NCI-H128 (cell line): ENCODE measurements around the gene PYGB.
"Not testable (repeated sequence)": the region's sequence is repeated elsewhere in the genome, so short reads cannot be mapped to it uniquely, and the experiment has no call there.

Experiments
- DNase-seq: peaks from one replicate; lab custom pipeline; 2025; ENCODE audit not compliant: unreplicated experiment; lab: John Stamatoyannopoulos, UW

The PYGB gene

DNA sequence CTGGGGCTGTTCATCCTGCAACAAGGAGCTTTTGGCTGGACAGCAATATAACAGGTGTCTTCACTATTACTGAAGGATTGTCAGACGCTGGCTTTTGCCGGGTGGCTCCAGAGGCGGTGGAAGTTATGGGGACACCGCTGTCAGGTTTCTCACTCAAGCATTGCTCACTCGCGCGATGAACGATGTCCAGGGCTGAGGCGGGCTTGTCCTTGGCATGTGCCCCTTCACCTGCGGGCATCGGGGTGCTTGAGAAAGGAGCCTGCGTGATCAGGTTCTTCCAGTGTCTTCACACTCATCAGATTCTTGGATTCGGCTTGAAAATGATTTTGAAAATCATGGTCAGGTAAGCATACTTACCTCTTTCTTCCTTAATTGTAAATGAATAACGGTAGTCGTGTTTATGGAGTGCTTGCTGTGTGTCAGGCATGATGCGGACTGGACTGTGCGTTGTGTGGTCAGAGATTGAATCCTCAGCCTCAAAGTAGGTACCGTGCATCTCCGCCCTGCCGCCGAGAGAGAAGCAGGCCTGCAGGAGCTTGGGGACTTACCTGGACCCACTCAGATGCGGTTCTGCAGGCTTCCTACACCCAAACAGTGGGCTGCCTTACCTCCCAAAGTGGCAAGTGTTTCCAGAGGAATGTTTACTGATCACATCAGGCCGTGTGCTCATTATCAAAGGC lies 18.3 kb upstream of the PYGB start:
- no peak for DNase-seq

DNA sequence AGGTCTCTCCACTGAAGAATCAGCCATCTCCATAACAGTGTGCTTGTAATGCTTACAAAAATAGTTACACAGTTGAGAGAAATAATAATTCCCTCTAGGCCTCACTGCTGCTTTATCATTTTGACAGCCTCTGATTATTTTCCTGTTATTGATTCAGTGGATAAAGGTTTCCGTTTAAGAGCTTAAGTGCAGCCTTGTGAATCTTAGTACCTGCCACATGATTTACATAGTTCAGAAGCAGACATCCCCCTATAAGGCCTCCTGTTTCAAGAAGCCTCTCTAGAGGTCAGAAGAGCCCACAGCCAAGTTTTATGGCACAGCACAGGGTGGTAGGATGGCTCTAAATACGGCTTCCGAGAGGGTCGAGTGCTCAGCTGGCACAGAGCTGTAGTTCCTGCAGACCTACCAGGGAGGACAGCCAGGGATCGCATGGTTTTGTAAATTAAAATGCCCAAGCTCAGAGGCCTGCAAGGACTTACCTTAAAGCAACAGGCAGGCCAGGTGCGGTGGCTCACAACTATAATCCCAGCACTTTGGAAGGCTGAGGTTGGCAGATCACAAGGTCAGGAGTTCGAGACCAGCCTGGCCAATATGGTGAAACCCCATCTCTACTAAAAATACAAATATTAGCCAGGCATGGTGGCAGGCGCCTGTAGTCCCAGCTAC lies 17.6 kb upstream of the PYGB start:
- DNase-seq = no peak

DNA sequence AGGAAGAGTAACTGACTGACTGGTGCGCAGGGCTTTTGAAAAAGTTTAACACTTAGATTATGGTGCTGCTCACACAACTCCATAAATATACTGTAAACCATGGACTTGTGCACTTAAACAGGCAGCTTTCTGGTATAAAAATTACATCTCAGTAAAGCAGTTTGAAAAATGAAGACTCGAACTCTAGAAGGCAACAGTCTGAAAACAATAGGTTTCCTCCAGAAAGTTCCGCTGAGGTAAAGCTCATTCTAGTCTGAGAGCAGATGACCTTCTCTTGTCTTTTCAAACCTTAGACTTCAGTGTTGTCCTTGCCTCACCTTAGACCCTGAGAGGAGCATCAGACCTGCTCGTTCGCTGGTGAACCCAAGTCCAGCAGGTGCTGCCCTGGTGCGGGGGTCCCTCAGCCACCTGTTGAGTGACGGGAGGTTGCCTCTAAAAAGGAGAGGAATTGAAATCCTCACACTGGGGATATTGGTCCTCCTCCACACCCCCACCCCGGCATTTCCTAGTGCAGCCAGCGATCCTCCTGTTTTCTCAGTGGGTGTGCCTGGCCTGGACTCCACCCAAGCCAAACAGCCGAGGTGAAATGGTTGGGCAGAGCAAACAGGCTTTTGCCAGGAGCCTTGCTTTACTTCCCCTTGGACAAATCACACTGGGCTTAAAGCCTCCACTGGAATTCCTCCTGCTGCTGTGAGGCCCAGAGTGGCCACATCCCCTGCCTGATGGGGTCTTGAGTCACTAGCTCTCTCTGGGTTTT lies 14.7 kb upstream of the PYGB start:
- no peak for DNase-seq

DNA sequence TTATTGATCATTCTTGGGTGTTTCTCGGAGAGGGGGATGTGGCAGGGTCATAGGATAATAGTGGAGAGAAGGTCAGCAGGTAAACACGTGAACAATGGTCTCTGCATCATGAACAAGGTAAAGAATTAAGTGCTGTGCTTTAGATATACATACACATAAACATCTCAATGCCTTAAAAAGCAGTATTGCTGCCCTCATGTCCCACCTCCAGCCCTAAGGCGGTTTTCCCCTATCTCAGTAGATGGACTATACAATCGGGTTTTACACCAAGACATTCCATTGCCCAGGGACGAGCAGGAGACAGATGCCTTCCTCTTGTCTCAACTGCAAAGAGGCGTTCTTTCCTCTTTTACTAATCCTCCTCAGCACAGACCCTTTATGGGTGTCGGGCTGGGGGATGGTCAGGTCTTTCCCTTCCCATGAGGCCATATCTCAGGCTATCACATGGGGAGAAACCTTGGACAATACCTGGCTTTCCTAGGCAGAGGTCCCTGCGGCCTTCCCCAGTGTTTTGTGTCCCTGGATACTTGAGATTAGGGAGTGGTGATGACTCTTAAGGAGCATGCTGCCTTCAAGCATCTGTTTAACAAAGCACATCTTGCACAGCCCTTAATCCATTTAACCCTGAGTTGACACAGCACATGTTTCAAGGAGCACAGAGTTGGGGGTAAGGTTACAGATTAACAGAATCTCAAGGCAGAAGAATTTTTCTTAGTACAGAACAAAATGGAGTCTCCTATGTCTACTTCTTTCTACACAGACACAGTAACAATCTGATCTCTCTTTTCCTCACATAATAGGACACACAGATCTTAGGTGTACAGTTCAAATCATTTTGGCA lies 13.7 kb upstream of the PYGB start:
- DNase-seq = not testable (repeated sequence)

DNA sequence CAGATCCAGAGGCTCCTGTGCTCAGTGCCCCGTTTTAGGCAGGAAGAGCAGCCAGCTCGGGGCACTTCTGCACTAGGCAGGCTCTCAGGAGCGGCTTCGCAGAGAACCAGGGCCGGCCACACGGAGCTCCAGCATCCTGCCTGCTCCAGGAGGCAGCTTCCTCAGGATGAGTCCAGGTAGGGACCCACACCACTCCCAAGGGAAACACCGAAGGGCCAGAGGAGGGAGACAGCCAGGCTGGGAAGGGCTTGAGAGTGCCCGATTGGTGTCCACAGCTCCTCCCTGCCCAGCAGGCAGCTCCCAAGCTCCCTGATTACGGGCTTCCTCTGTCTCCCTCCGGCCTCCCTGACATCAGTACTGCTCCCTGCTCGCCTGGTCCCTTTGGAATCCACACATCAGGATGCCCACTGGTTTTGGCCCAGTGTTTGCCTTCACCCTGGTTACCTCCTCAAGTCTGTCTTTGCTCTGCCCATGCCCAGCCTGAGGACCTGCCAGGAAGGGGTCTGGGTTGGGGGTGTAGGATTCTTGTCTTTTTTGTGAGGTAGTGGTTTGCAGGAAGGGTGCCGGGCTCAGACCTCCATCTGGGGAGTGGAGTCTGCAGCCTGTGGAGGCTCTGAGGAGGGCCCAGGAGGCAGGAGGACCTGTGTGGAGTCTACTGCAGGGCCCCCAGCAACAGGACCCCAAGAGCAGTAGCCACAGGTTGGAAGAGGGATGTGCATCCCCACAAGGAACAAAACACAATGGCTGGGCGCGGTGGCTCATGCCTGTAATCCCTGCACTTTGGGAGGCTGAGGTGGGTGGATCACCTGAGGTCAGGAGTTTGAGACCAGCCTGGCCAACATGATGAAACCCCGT lies 11.2 kb upstream of the PYGB start:
- DNase-seq = no peak

DNA sequence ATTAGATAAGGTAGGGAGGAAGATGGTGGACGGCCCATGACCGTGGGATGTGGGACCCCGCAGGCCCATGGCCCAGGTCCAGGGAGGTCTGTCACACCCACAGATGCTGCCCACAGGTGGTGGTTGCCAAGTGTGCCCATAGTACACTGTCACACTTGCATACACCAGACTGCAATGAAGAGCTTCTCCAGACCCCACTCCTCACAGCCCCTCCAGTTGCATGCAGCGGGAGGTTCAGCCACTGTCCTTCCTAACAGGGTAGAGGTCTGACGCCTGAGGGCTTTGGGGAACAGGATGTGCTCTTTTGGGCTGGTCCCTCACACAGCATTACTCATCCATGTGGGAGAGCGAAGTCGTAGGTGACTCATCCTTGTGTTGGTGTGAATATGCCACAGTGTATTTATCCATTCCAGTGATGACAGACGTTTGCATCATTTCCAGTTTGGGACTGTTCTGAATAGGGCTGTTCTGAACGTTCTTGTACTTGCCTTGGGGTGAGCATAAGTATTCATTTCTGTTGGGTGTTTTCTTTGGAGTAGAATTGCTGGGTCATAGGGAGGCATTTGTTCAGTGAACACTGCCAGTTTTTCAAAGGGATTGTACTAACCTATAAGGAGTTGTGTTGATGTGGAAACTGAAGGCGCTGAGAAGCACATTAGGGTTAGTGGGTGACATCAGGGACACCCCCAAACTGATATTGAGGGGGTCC lies 10.1 kb upstream of the PYGB start:
- DNase-seq = no peak

DNA sequence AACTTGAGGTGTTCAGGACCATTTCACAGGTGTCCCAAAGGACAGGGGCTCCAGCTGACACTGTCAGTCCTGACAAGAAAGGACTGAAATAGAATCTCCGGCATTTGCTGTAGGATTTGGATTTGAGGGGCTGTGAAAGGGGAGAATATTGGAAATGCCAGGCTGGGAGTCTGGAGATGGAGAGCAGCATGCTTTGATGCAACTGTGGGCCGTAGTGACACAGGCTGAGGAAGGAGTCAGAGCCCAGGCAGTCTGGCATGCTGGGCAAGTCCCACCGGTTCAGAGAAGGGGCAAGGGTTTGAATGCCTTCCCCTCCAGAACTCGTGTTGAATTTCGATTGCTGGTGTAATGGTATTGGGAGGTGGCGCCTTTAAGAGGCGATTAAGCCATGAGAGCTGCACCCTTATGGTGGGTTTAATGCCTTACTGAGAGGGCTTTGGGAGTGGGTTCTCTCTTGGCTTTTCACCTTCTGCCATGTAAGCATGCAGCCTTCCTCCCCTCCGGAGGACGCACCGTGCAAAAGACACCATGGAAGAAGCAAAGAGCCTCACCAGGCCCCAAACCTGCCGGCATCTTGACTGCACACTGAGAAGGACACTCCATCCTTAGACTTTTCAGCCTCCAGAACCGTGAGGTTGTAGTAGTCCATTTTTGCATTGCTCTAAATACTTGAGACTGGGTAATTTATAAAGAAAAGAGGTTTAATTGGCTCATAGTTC lies 9.4 kb upstream of the PYGB start:
- DNase-seq = no peak

DNA sequence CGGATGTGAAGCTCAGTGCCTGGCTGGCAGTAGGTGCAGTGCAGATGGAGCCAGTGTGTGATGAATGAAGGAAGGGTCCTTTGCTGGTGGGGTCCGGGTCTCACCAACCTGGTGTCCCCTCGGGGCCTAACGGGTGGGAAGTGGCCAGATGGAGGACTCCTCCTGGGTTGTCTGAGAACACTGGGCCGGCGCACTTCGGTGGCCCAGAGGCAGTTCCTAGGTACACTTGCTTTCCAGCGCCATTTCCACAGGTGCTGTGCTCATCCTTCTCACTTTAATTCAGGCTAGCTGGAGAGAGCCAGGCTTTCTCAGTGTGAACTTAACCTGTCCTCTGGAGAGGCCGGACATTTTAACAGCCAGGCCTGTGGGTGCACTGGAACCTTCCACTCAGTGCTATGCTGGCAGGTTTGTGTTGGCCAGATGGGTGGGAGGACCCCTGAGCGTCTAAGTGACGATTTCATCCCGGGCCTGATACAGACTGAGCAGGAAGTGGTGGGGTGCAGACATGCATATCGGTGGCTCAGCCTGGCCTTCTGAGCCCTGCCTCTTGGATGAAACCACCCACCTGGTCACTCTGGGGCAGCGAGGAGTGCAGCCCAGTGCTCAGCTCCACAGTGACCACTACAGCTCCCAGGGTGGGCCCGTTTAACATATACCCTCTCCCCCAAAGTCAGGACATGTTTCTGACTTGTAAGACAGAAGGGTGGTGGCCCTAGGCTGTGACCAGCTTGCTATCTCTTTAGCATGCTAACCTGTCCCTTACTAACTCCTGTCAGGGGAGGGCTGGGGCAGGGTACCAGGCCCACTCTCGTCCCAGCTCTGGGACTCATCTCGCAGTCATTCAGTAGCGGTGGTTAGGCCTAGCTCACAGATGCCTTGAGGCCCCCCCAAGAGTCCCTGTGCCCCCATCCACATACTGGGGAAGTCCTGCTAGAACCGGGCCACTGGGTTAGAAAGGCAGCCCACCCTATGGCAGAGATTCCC lies 8.2 kb upstream of the PYGB start:
- DNase-seq = no peak

DNA sequence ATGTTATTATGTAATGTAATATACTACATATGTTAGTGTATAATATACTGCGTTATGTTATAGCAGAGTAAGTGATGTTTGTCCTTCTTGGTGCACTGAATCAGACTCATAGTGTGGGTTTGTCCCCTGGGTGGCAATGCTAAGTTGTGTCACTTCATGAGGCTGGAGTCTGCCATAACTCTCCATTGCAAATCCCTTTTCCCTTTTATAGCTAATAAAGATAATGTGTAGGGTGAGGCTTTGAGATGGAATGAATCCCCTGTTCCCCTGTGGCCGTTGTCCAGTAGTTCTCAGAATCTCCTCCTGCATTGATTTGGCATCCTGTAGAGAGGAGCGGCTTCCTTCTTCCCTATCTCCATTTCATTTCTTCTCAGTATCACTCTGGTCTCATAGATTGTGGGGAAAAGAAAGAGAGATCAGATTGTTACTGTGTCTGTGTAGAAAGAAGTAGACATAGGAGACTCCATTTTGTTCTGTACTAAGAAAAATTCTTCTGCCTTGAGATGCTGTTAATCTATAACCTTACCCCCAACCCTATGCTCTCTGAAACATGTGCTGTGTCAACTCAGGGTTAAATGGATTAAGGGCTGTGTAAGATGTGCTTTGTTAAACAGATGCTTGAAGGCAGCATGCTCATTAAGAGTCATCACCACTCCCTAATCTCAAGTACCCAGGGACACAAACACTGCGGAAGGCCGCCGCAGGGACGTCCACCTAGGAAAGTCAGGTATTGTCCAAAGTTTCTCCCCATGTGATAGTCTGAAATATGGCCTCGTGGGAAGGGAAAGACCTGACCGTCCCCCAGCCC lies 6.8 kb upstream of the PYGB start:
- not testable (repeated sequence) for DNase-seq

DNA sequence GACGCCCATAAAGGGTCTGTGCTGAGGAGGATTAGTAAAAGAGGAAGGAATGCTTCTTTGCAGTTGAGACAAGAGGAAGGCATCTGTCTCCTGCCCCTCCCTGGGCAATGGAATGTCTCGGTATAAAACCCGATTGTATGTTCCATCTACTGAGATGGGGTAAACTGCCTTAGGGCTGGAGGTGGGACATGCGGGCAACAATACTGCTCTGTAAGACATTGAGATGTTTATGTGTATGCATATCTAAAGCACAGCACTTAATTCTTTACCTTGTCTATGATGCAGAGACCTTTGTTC lies 6.3 kb upstream of the PYGB start:
- not testable (repeated sequence) for DNase-seq

DNA sequence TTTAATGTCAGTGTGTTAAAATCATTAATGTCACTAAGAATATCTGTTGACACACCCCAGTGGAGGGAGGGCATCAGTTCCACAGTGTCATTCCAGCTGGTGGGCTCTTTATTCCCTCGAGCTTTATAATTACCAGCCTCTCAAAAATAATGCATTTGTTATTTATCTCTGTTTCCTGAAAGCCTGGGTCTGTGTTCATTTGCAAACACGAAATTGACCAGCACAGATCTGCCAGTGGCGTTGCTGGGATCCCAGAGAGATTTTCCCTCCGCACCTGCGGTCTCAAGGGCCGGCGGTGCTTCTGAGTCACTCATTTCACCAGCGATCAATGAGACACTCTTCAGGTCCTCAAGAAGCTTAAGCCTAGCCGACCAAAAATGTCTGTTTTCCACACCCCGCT lies 5.7 kb upstream of the PYGB start:
- no peak for DNase-seq

DNA sequence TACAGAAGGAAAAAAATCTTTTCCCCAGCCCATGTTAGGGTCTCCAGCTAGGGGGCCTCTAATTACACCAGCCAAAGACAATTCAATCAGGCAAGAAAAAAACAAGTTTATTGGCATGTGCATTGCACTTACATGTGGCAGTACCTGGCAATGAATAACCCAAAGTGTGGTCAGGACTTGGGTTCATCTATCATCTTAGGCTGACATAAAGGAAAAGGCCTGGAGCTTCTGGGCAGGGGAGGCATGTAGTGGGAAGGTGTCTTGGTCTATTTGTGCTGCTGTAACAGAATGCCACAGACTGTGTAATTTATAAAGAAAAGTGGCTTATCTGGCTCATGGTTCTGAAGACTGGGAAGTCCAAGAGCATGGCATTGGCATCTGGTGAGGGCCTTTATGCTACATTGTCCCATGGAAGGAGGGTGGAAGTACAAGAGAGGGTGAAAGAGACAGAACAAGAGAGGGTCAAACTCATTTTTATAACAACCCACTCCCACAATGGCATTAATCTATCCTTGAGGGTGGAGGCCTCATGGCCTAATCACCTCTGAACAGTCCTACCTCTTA lies 4.4 kb upstream of the PYGB start:
- DNase-seq = no peak

DNA sequence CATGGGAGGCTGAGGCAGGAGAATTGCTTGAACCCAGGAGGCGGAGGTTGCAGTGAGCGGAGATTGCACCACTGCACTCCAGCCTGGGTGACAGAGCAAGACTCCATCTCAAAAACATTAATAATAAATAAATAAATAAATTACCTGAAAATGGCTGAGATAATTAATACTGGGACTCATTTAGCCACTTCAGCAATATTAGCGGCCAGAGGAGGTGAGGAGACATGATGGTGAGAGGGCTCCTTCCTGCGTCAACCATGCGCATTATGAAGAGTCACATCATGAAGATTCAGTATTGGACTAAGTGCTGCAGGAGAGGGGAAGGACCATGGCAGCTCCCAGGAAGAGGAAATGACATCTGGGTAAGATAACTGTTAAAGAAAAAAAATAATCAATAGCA lies 2.9 kb upstream of the PYGB start:
- DNase-seq = no peak

DNA sequence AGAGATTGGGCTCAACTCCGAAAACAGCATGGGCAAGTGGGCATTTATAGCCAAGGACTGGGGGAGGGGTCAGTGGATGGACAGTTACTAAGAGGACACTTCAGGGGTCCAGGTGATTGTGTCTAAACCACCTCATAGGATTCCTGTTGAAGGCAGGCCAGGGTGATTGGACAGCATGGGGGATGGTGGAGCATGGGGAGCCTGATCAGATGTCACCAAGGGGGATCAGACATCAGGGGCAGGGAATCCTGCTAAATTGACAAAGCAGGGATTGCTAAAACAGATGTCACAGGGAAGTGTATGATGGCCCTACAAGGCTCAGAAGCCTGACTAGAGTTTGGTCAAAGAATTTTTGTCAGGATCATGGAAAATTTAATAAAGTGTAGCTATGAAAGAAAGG lies 2.4 kb upstream of the PYGB start:
- DNase-seq = no peak

DNA sequence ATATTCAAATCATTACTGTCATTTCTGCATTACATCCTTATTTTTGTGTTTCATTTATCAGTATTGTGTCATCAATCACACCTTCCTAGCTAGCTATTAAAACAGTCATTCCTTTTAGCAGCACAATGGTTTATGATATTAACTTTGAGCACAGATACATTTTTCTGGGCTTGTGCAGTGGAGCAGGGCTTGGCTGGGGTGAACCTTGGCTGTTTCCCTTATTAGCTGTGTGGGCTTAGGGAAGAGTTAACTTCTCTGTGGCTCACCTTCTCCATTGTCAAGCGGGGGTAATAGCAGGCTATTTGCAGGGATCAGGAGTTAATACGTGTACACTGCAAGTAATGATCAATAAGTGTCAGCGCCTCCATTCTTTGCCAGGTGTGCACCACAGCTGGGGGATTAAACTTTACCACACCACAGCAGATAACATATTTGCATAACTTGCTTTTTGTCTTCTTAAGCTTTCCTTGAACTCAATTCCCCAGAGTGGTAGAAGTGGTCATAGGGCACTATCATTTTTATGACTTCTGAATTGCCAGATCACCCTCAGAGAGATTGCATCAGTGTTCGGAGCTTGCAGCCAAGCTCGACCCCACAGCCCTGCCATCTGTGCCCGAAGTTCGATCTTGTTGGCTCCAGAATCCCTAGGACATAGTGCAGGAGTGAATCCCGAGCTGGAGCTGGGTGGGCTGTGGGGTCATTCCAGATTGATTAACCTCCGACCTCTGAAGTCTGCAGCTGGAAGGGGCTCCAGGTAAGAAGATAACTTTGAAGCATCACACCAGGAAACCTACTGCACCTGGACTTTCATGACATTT lies 1.5 kb upstream of the PYGB start:
- DNase-seq = no peak

DNA sequence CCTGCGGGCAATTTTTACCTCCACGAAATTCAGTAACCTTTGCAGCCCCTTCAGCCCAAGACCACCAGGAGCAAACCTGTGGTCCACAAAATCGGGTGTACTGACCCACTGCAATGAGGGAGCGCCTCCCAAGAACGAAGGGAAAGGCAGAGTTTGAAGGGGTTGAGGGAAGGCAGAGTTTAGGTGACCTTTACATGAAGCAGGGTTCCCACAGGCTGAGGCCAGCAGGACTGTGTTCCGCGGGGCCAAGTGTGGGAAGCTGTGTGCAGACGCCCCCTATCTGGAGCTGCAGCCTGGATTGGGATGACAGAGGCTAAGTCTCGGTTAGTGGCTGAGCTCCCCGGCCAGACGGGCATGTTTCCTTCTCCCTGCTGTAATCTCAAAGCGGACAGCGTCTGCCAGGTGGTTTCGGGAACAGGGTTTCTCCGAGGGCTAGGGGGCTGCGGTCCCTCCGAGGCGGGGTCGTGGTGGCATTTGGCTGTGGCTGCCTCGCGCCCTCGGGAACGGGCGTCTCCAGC lies 826 bp upstream of the PYGB start:
- DNase-seq = peak; percentile 48
